ENCODE measurements around the gene EPN2. TPM values are rescaled to one million over a fixed set of nuclear protein-coding genes. Genes with fewer than 3 reads are reported as not detected.
A peak's percentile ranks its signal among the peaks of the same experiment; 100 is the strongest.

The EPN2 gene
- polyA plus RNA-seq, 1 of the 3 experiments (the other 2 are of a cell fraction): 38.9 TPM

GRCh38 chr17:19250421-19251173 is 13.4 kb downstream of the EPN2 start:
- peaks cover 68% of the 10 kb centered on the region for H4K20me1 ChIP-seq (ENCODE audit: insufficient read depth)
- TF ChIP-seq CTCF (IDR thresholded peaks at IDR 0.05) (no peak), NFIC (IDR thresholded peaks at IDR 0.05; ENCODE audit: borderline replicate concordance) (no peak), PBX3 (IDR thresholded peaks at IDR 0.05) (no peak), ELF1 (IDR thresholded peaks at IDR 0.05) (no peak), GATA2 (CRISPR knock-in tag; IDR thresholded peaks at IDR 0.05) (no peak), USF1 (IDR thresholded peaks at IDR 0.05; ENCODE audit: borderline replicate concordance, low read depth) (no peak), GABPA (IDR thresholded peaks at IDR 0.05; ENCODE audit: low read depth) (no peak)
- no peaks in the 10 kb centered on the region for H3K9me3 ChIP-seq
- ChIA-PET CTCF (interaction anchor here (1.5 kb wide), 1 partner anchor 10 kb away, joined by 5 read pairs; no protein-coding TSS in a partner anchor), POLR2A (interaction anchor here (1.8 kb wide), 1 partner anchor 398 kb away, joined by 4 read pairs; the partner anchor contains the start of gene ALDH3A2)
- no peak overlapping the region for H2AFZ ChIP-seq (ENCODE audit: low read depth)
- no peaks in the 10 kb centered on the region for H3K27me3 ChIP-seq (ENCODE audit: insufficient read depth)
- H3K4me2 ChIP-seq: no peak overlapping the region
- H3K9me2 ChIP-seq: no peaks in the 10 kb centered on the region
- peaks cover 87% of the 10 kb centered on the region for H3K79me2 ChIP-seq (ENCODE audit: insufficient read depth)
- no peak overlapping the region for H3K4me3 ChIP-seq (ENCODE audit: low read depth in 2 of 2, low read length in 1 of 2)
- no peak overlapping the region; a peak in 1 of 4 replicates for H3K27ac ChIP-seq (ENCODE audit: low read depth in 2 of 2, low read length in 1 of 2)
- peaks cover 0 to 9% of the 10 kb centered on the region in 2 experiments for H3K36me3 ChIP-seq (replicated peaks in 1 of 2; ENCODE audit: control insufficient read depth in 1 of 2, insufficient read depth in 2 of 2, low read length in 1 of 2)
- WGBS (ENCODE audit: low lambda C conversion rate): 100% methylated on average over 1 of the region's 4 CpGs
- H3K4me1 ChIP-seq (ENCODE audit: control insufficient read depth in 1 of 2, insufficient read depth in 2 of 2, low read depth in 1 of 2, low read length in 1 of 2): peaks cover 20 to 29% of the 10 kb centered on the region in 2 experiments; a peak in 2 of 4 replicates
- H3K9ac ChIP-seq: no peak overlapping the region
- peaks cover 10% of the 10 kb centered on the region for H3F3A ChIP-seq (replicated peaks; ENCODE audit: insufficient read depth)
- DNase-seq: peak; percentile 32

- peaks cover 87% of the 10 kb centered on the region for H3K79me2 ChIP-seq (ENCODE audit: insufficient read depth)
- H3K27me3 ChIP-seq (ENCODE audit: insufficient read depth): no peaks in the 10 kb centered on the region
- H3K4me3 ChIP-seq (ENCODE audit: low read depth in 2 of 2, low read length in 1 of 2): no peak overlapping the region
- H3K9me3 ChIP-seq: no peaks in the 10 kb centered on the region
- no peak overlapping the region for H3K9ac ChIP-seq
- no peak overlapping the region for H2AFZ ChIP-seq (ENCODE audit: low read depth)
- H3K36me3 ChIP-seq (replicated peaks in 1 of 2; ENCODE audit: control insufficient read depth in 1 of 2, insufficient read depth in 2 of 2, low read length in 1 of 2): peaks cover 0 to 9% of the 10 kb centered on the region in 2 experiments
- H3K4me1 ChIP-seq (ENCODE audit: control insufficient read depth in 1 of 2, insufficient read depth in 2 of 2, low read depth in 1 of 2, low read length in 1 of 2): peaks cover 12 to 20% of the 10 kb centered on the region in 2 experiments; a peak in 1 of 4 replicates
- peaks cover 64% of the 10 kb centered on the region for H4K20me1 ChIP-seq (ENCODE audit: insufficient read depth)
- DNase-seq: no peak
- WGBS (ENCODE audit: low lambda C conversion rate): 97% methylated on average over 1 of the region's 1 CpG
- CTCF ChIA-PET: no interaction called here
- H3K9me2 ChIP-seq: no peaks in the 10 kb centered on the region
- H3F3A ChIP-seq (replicated peaks; ENCODE audit: insufficient read depth): peaks cover 10% of the 10 kb centered on the region
- H3K4me2 ChIP-seq: no peak overlapping the region
- H3K27ac ChIP-seq (ENCODE audit: low read depth in 2 of 2, low read length in 1 of 2): no peak overlapping the region
- POLR2A ChIA-PET: no interaction called here
- TF ChIP-seq RFX5 (IDR thresholded peaks at IDR 0.05; ENCODE audit: low read length) (no peak), CTCF (IDR thresholded peaks at IDR 0.05) (no peak), NRF1 (IDR thresholded peaks at IDR 0.05; ENCODE audit: low read depth, low read length) (no peak), GATA2 (CRISPR knock-in tag; IDR thresholded peaks at IDR 0.05) (no peak), IRF3 (IDR thresholded peaks at IDR 0.05; ENCODE audit: low read depth, low read length) (no peak), TEAD4 (IDR thresholded peaks at IDR 0.05; ENCODE audit: borderline replicate concordance, insufficient read depth) (no peak), EP300 (IDR thresholded peaks at IDR 0.05; ENCODE audit: borderline replicate concordance in 1 of 2, low read depth in 1 of 2, low read length in 1 of 2) (no peak), MEF2A (IDR thresholded peaks at IDR 0.05; ENCODE audit: borderline replicate concordance, low read depth) (no peak), FOXM1 (IDR thresholded peaks at IDR 0.05; ENCODE audit: low read depth) (no peak), TCF12 (IDR thresholded peaks at IDR 0.05) (no peak), POLR2AphosphoS5 (IDR thresholded peaks at IDR 0.05; ENCODE audit: low read depth, low read length) (no peak), RXRA (IDR thresholded peaks at IDR 0.05; ENCODE audit: borderline replicate concordance, low read depth) (no peak)
- TF ChIP-seq, protein P1, sequence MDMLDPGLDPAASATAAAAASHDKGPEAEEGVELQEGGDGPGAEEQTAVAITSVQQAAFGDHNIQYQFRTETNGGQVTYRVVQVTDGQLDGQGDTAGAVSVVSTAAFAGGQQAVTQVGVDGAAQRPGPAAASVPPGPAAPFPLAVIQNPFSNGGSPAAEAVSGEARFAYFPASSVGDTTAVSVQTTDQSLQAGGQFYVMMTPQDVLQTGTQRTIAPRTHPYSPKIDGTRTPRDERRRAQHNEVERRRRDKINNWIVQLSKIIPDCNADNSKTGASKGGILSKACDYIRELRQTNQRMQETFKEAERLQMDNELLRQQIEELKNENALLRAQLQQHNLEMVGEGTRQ (IDR thresholded peaks at IDR 0.05; ENCODE audit: borderline replicate concordance, low read depth, low read length): no peak
- TF ChIP-seq, protein P2, sequence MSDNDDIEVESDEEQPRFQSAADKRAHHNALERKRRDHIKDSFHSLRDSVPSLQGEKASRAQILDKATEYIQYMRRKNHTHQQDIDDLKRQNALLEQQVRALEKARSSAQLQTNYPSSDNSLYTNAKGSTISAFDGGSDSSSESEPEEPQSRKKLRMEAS (IDR thresholded peaks at IDR 0.05; ENCODE audit: low read depth): no peak
Measured at GRCh38 chr17:19253112-19253511, 15.9 kb downstream of the EPN2 start.

Data from SK-N-SH (cell line).